Neural cell (in vitro differentiated cells): ENCODE measurements around the gene SPEF1. TPM values are rescaled to one million over a fixed set of nuclear protein-coding genes. Genes with fewer than 3 reads are reported as not detected.

ENCODE experiments used
- H2AFZ ChIP-seq: fragments of 200-600, 300-800 bp; sonication (generic), shearing (Covaris generic); 2 replicates; pipeline ENCODE4 v1.6.0; 2014; ENCODE audit warnings: low read depth, mild to moderate bottlenecking, antibody characterized with exemption, low read length, moderate library complexity
- H3F3A ChIP-seq: fragments of 200-600 bp; shearing (Covaris generic); 2 replicates; pipeline ENCODE4 v1.6.1; 2016; ENCODE audit warnings: mild to moderate bottlenecking, moderate library complexity, mixed read lengths, antibody characterized with exemption, low read length; ENCODE audit not compliant: insufficient read depth, poor library complexity, severe bottlenecking
- H3K27ac ChIP-seq: fragments of 200-600, 300-800 bp; sonication (generic), shearing (Covaris generic); 2 replicates; pipeline ENCODE4 v1.5.1; 2014; ENCODE audit warnings: mild to moderate bottlenecking, low read length, moderate library complexity
- H3K27me3 ChIP-seq: fragments of 300-800, 200-600 bp; sonication (generic), shearing (Covaris generic); 2 replicates; pipeline ENCODE4 v1.6.0; 2014; ENCODE audit warnings: mild to moderate bottlenecking, low read depth, low read length, moderate library complexity; ENCODE audit not compliant: insufficient read depth
- H3K36me3 ChIP-seq: fragments of 300-800, 200-600 bp; sonication (generic), shearing (Covaris generic); 2 replicates; pipeline ENCODE4 v1.5.1; 2014; ENCODE audit warnings: mild to moderate bottlenecking, antibody characterized with exemption, low read length, moderate library complexity; ENCODE audit not compliant: insufficient read depth
- H3K4me2 ChIP-seq: fragments of 300-800, 200-600 bp; sonication (generic), shearing (Covaris generic); 2 replicates; pipeline ENCODE4 v1.6.0; 2014; ENCODE audit warnings: mild to moderate bottlenecking, low read length
- H3K4me3 ChIP-seq: fragments of 300-800, 200-600 bp; sonication (generic), shearing (Covaris generic); 2 replicates; pipeline ENCODE4 v1.5.1; 2014; ENCODE audit warnings: mild to moderate bottlenecking, low read length, moderate library complexity
- H3K79me2 ChIP-seq: fragments of 200-600 bp; shearing (Covaris generic); replicated peaks from 2 replicates; pipeline ENCODE4 v1.6.0; 2014; ENCODE audit warnings: mild to moderate bottlenecking, low read length, moderate library complexity; ENCODE audit not compliant: insufficient read depth
- H3K9ac ChIP-seq: fragments of 300-800, 200-600 bp; sonication (generic), shearing (Covaris generic); 2 replicates; pipeline ENCODE4 v1.6.1; 2016; ENCODE audit warnings: mild to moderate bottlenecking, low read length, mixed read lengths
- H3K9me2 ChIP-seq: fragments of 200-600 bp; shearing (Covaris generic); 2 replicates; pipeline ENCODE4 v1.6.1; 2016; ENCODE audit warnings: mild to moderate bottlenecking, low read length, mixed read lengths; ENCODE audit not compliant: insufficient read depth
- H3K9me3 ChIP-seq: fragments of 200-600, 300-800 bp; sonication (generic), shearing (Covaris generic); 2 replicates; pipeline ENCODE4 v1.6.1; 2016; ENCODE audit warnings: mild to moderate bottlenecking, mixed run types, low read length, moderate library complexity, mixed read lengths
- H4K20me1 ChIP-seq: fragments of 200-600 bp; shearing (Covaris generic); 2 replicates; pipeline ENCODE4 v1.6.1; 2016; ENCODE audit warnings: mild to moderate bottlenecking, mixed run types; ENCODE audit not compliant: insufficient read depth
- EP300 ChIP-seq: fragments of 450-650 bp; conservative IDR thresholded peaks from 2 replicates; pipeline ENCODE4 v1.6.1; 2014; ENCODE audit warnings: antibody characterized with exemption, mild to moderate bottlenecking, moderate library complexity; ENCODE audit not compliant: poor library complexity, severe bottlenecking
- EZH2 ChIP-seq: fragments of 200-600, 300-800 bp; shearing (Covaris generic), sonication (generic); IDR thresholded peaks from 2 replicates; pipeline ENCODE4 v1.6.1; 2014; ENCODE audit warnings: antibody characterized with exemption, low read length, borderline replicate concordance, mild to moderate bottlenecking; ENCODE audit not compliant: insufficient read depth, poor library complexity, severe bottlenecking
- MXI1 ChIP-seq: fragments of 450-650 bp; conservative IDR thresholded peaks from 2 replicates; pipeline ENCODE4 v1.6.1; 2014; ENCODE audit warnings: antibody characterized with exemption, mild to moderate bottlenecking; ENCODE audit not compliant: poor library complexity, severe bottlenecking
- POLR2AphosphoS5 ChIP-seq: IDR thresholded peaks from 2 replicates; pipeline ENCODE4 v1.6.1; 2012
- RAD21 ChIP-seq: fragments of 450-650 bp; conservative IDR thresholded peaks from 2 replicates; pipeline ENCODE4 v1.6.1; 2014; ENCODE audit warnings: antibody characterized with exemption, mild to moderate bottlenecking, moderate library complexity
- SMC3 ChIP-seq: fragments of 450-650 bp; conservative IDR thresholded peaks from 2 replicates; pipeline ENCODE4 v1.6.1; 2014; ENCODE audit warnings: antibody characterized with exemption, mild to moderate bottlenecking, moderate library complexity; ENCODE audit not compliant: poor library complexity
- TAF1 ChIP-seq: IDR thresholded peaks from 2 replicates; pipeline ENCODE4 v1.6.1; 2012; ENCODE audit warnings: low read depth
- polyA plus RNA-seq: library from polyadenylated mRNA; depleted of rRNA; stranded (reverse); fragments of >200 nt; gene quantifications from 2 replicates; pipeline ENCODE4 v1.2.3, GENCODE V29; 2014
- TF ChIP-seq, protein P1 (sequence below): IDR thresholded peaks from 2 replicates; pipeline ENCODE4 v1.6.1; 2012; ENCODE audit warnings: borderline replicate concordance
- TF ChIP-seq, protein P2 (sequence below): fragments of 450-650 bp; IDR thresholded peaks from 2 replicates; pipeline ENCODE4 v1.5.1; 2014; ENCODE audit warnings: antibody characterized with exemption, mild to moderate bottlenecking, moderate library complexity; ENCODE audit not compliant: poor library complexity, severe bottlenecking

Gene SPEF1
- polyA plus RNA-seq, 1 donor from 2014 or later, result 0.58 TPM

DNA sequence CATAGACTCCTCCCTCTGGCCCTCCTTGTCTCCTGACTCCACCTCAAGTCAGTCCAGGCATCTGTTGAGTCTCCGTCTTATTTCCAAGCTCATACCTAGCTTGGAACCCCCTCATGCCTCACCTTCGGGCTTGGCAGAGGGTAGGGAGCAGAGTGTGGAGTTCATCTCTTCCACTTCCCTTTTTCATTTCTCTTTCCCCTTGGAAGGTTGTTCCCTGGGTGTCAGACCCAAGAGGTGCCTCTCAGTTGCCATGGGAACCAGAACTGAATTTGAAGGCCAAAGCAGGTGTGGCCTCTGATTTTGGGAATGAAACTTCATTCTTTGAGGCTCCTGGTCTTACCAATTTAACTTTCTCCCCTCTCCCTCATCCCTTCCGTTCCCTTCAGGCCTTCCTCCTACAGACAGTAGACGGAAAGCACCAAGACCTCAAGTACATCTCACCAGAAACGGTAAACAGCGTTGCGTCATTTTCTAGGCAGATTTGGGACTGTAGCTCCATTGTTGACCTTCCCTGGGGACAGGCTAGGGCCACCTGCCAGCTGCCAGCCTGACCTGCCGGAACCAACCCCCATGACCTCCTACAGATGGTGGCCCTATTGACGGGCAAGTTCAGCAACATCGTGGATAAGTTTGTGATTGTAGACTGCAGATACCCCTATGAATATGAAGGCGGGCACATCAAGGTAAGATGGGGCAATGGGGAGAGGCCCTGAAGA is 21.4 kb upstream of the SPEF1 start:
- Histone ChIP-seq H4K20me1 (no peaks in the 10 kb centered on the region), H3K4me2 (no peak overlapping the region), H2AFZ (no peak overlapping the region), H3K79me2 (no peaks in the 10 kb centered on the region), H3K27ac (no peak overlapping the region), H3K27me3 (no peaks in the 10 kb centered on the region), H3F3A (no peaks in the 10 kb centered on the region), H3K36me3 (no peaks in the 10 kb centered on the region), H3K9me2 (no peaks in the 10 kb centered on the region), H3K9me3 (no peaks in the 10 kb centered on the region), H3K9ac (no peak overlapping the region), H3K4me3 (no peak overlapping the region)
- TF ChIP-seq EP300 (no peak), TAF1 (no peak), RAD21 (no peak), MXI1 (no peak), POLR2AphosphoS5 (no peak), SMC3 (no peak), EZH2 (no peak)
- TF ChIP-seq, protein P1, sequence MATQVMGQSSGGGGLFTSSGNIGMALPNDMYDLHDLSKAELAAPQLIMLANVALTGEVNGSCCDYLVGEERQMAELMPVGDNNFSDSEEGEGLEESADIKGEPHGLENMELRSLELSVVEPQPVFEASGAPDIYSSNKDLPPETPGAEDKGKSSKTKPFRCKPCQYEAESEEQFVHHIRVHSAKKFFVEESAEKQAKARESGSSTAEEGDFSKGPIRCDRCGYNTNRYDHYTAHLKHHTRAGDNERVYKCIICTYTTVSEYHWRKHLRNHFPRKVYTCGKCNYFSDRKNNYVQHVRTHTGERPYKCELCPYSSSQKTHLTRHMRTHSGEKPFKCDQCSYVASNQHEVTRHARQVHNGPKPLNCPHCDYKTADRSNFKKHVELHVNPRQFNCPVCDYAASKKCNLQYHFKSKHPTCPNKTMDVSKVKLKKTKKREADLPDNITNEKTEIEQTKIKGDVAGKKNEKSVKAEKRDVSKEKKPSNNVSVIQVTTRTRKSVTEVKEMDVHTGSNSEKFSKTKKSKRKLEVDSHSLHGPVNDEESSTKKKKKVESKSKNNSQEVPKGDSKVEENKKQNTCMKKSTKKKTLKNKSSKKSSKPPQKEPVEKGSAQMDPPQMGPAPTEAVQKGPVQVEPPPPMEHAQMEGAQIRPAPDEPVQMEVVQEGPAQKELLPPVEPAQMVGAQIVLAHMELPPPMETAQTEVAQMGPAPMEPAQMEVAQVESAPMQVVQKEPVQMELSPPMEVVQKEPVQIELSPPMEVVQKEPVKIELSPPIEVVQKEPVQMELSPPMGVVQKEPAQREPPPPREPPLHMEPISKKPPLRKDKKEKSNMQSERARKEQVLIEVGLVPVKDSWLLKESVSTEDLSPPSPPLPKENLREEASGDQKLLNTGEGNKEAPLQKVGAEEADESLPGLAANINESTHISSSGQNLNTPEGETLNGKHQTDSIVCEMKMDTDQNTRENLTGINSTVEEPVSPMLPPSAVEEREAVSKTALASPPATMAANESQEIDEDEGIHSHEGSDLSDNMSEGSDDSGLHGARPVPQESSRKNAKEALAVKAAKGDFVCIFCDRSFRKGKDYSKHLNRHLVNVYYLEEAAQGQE, result no peak
- TF ChIP-seq, protein P2, sequence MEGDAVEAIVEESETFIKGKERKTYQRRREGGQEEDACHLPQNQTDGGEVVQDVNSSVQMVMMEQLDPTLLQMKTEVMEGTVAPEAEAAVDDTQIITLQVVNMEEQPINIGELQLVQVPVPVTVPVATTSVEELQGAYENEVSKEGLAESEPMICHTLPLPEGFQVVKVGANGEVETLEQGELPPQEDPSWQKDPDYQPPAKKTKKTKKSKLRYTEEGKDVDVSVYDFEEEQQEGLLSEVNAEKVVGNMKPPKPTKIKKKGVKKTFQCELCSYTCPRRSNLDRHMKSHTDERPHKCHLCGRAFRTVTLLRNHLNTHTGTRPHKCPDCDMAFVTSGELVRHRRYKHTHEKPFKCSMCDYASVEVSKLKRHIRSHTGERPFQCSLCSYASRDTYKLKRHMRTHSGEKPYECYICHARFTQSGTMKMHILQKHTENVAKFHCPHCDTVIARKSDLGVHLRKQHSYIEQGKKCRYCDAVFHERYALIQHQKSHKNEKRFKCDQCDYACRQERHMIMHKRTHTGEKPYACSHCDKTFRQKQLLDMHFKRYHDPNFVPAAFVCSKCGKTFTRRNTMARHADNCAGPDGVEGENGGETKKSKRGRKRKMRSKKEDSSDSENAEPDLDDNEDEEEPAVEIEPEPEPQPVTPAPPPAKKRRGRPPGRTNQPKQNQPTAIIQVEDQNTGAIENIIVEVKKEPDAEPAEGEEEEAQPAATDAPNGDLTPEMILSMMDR, result no peak

DNA sequence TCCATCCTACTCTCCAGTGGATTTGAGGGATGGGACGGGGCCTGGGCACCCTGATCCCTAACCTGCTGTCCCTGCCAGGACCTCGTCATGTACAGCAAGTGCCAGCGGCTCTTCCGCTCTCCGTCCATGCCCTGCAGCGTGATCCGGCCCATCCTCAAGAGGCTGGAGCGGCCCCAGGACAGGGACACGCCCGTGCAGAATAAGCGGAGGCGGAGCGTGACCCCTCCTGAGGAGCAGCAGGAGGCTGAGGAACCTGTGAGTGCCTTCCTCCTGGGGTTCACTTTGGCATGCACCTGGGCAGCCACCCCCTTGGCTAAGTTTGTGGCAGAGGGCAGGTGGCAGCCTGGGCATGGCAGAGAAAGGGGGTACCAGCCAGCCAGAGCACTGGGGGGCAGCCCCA is 20.6 kb upstream of the SPEF1 start:
- no peak overlapping the region for H3K27ac ChIP-seq

More for the DNA sequence above, 20.6 kb upstream of the SPEF1 start:
- Histone ChIP-seq H3K27me3 (no peaks in the 10 kb centered on the region), H3K9ac (no peak overlapping the region), H3K79me2 (no peaks in the 10 kb centered on the region), H3K9me2 (no peaks in the 10 kb centered on the region), H3K4me2 (no peak overlapping the region), H3K4me3 (no peak overlapping the region), H3K36me3 (no peaks in the 10 kb centered on the region), H4K20me1 (no peaks in the 10 kb centered on the region), H3F3A (no peaks in the 10 kb centered on the region), H3K9me3 (no peaks in the 10 kb centered on the region), H2AFZ (no peak overlapping the region)
- no peak for TF ChIP-seq EZH2
- TF ChIP-seq, protein P1, result no peak
- TF ChIP-seq SMC3, result no peak
- TF ChIP-seq POLR2AphosphoS5, result no peak
- TF ChIP-seq, protein P2, result no peak
- TF ChIP-seq RAD21, result no peak
- no peak for TF ChIP-seq TAF1
- no peak for TF ChIP-seq MXI1
- TF ChIP-seq EP300, result no peak
